Heart left ventricle (tissue), 16 donors: ENCODE results near the gene PRKG1. TPM values are rescaled to one million over a fixed set of nuclear protein-coding genes. Genes with fewer than 3 reads are reported as not detected.

Experiments used
- ATAC-seq, 4 donors: fragments of 200-7000 bp; cut with Tn5 transposase; one replicate each; pipeline ENCODE4 v1.9.1; 2020 to 2022; ENCODE audit warnings: moderate library complexity in 4 of 4, mild to moderate bottlenecking in 3 of 4, moderate number of reproducible peaks in 1 of 4
- DNase-seq, 5 donors: peaks; one replicate each; pipeline ENCODE4 v3.0.0-alpha.2; 2020
- H3K27ac ChIP-seq, 12 donors: fragments of 200-600 bp; sonication (generic) in 4 of 12; one replicate each; pipeline versions ENCODE4 v1.5.0 to v1.8.0; 2016 to 2022; ENCODE audit warnings: mild to moderate bottlenecking in 2 of 12
- H3K27me3 ChIP-seq, 9 donors: fragments of 200-600 bp; sonication (generic) in 2 of 9; one replicate each; pipeline versions ENCODE4 v1.5.1 to v1.8.0; 2016 to 2022; ENCODE audit warnings: mild to moderate bottlenecking in 3 of 9
- H3K36me3 ChIP-seq, 9 donors: fragments of 200-600 bp; sonication (generic) in 2 of 9; one replicate each; pipeline versions ENCODE4 v1.5.0 to v1.8.0; 2018 to 2022; ENCODE audit warnings: mild to moderate bottlenecking in 2 of 9
- H3K4me1 ChIP-seq, 12 donors: fragments of 200-600 bp; sonication (generic) in 4 of 12; one replicate each; pipeline versions ENCODE4 v1.5.0 to v1.8.0; 2016 to 2022; ENCODE audit warnings: mild to moderate bottlenecking in 3 of 12
- H3K4me3 ChIP-seq, 12 donors: fragments of 200-600 bp; sonication (generic) in 4 of 12; one replicate each; pipeline versions ENCODE4 v1.5.0 to v1.8.0; 2017 to 2022; ENCODE audit warnings: mild to moderate bottlenecking in 9 of 12, moderate library complexity in 4 of 12
- H3K9me3 ChIP-seq, 12 donors: fragments of 200-600 bp; sonication (generic) in 4 of 12; one replicate each; pipeline versions ENCODE4 v1.5.0 to v1.8.0; 2016 to 2022; ENCODE audit warnings: mild to moderate bottlenecking in 1 of 12
- CTCF ChIP-seq, 12 donors: fragments of 200-600 bp; sonication (generic) in 4 of 12; IDR thresholded peaks; one replicate each; pipeline versions ENCODE4 v1.5.0 to v1.8.0; 2018 to 2022; ENCODE audit warnings: antibody characterized with exemption in 12 of 12, mild to moderate bottlenecking in 5 of 12
- POLR2A ChIP-seq, 2 donors: fragments of 450-650 bp; IDR thresholded peaks; one replicate each; pipeline ENCODE4 v1.6.1; 2017; ENCODE audit warnings: antibody characterized with exemption in 2 of 2, mild to moderate bottlenecking in 2 of 2, moderate library complexity in 2 of 2
- WGBS, 4 donors: extraction: QIAGEN DNeasy Blood & Tissue Kit in 2 of 4; methylation state at CpG; one replicate each; pipeline versions ENCODE4 v1.1.5 to v1.1.7; 2013 to 2018; 5-methylcytosine and 5-hydroxymethylcytosine counted together
- intact Hi-C, 10 donors: fragments of 100-400 bp; cut with DNase I; formaldehyde crosslinking; loops; one replicate each; pipeline versions ENCODE4 v1.11.1 to v1.14.2; 2022
- polyA plus RNA-seq, 2 donors: library from polyadenylated mRNA; stranded (reverse); fragments of 200-250 nt; gene quantifications; one replicate each; pipeline ENCODE4 v1.2.3, GENCODE V29; 2013
- total RNA-seq, 9 donors: library from RNA; depleted of rRNA in 2 of 9; stranded (reverse); fragments of >200 nt in 2 of 9; fragmentation: NEBNext Ultra II Directional in 3 of 9; extraction: Animal tissue kit (Norgen Biotek cat#: 25700) in 3 of 9; gene quantifications; one replicate each; pipeline versions ENCODE4 v1.1.0 to v1.2.4, GENCODE V29; 2016 to 2023
- donor health status: ischemic (EF 13 %, LVEDD 7.1; RV severe dilation, severe dysfunction).
- donor health status: healthy with polysubstance abuse.
- donor health status: DM: no; HTN: yes; CAD: no.
- donor health status: DM: no; HTN: no; CAD: no.
- donor health status: ischemic (EF 25% LVEDD 6.9; RV normal size, moderate dysfunction).
- donor health status: ischemic (EF 25% LVEDD 5.7; RV mildly dilated, moderate dysfunction).
- donor health status: healthy.
- donor health status: DM: yes; HTN: yes; CAD: no.
- donor health status: ischemic (EF 35%, LVEDD 5.7; RV mildly dilated, moderate dysfunction).
- donor health status: nonischemic (EF 11% LVEDD 7.7; RV severe dilation, severe dysfunction).
- donor health status: DM: yes; HTN: yes; CAD: no.
- donor health status: PGD.
- donor health status: ischemic (EF 29% LVEDD 5.4; RV normal size, mild dysfunction).
- donor health status: nonischemic (EF 23%, LVEDD 6.1; RV moderate dilation, normal function).

Gene PRKG1
- total and polyA plus RNA-seq, 11 donors, result 5.5 to 37.3 (median 29.3) TPM

DNA sequence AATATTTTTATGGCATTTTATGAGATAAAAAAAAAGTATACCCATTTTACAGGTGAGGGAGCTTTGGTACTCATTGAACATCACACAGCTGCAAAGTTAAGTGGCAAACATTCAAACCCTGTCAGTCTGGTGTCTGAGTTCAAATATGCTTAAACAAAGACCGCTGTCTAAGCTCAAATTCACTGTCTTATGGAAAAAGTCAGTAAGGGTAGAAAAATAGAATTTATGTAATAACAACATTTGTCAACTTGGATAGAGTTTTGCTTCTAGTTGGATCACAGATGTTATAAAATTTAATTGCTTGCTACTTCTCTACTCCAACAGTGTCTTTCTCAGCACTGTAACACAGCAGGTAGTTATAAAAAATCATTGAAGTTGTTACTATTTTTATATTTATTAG, 786.8 kb downstream of the PRKG1 start:
- H3K9me3 ChIP-seq, result peaks cover 0 to 6% (median 0%) of the 10 kb centered on the region in 12 donors
- DNase-seq, result no peak
- no peak for ATAC-seq
- WGBS, 4 donors, result 84 to 90% (median 87%) methylated on average over 1 of the region's 1 CpG
- H3K4me3 ChIP-seq, result no peak overlapping the region
- TF ChIP-seq POLR2A (IDR thresholded peaks at IDR 0.05) (no peak), CTCF (IDR thresholded peaks at IDR 0.05) (no peak)
- peaks cover 0 to 20% (median 14%) of the 10 kb centered on the region in 12 donors for H3K4me1 ChIP-seq
- H3K36me3 ChIP-seq, result no peaks in the 10 kb centered on the region
- peak overlapping the region in 4 of 12 donors; percentile 17 to 64 (median 32) for H3K27ac ChIP-seq
- no peaks in the 10 kb centered on the region for H3K27me3 ChIP-seq
- intact Hi-C loops, result no loop called here

- ATAC-seq (no peak), DNase-seq (no peak)
- 71 to 86% (median 77%) methylated on average over 4 of the region's 4 CpGs for WGBS, 4 donors
- no peak overlapping the region for H3K4me3 ChIP-seq
- H3K4me1 ChIP-seq, result peaks cover 0 to 20% (median 14%) of the 10 kb centered on the region in 12 donors
- no peak overlapping the region for H3K27ac ChIP-seq
- no peaks in the 10 kb centered on the region for H3K9me3 ChIP-seq
- intact Hi-C loops, result no loop called here
- no peak for TF ChIP-seq POLR2A (IDR thresholded peaks at IDR 0.05)
- TF ChIP-seq CTCF (IDR thresholded peaks at IDR 0.05), result no peak
- H3K36me3 ChIP-seq, result no peaks in the 10 kb centered on the region
- no peaks in the 10 kb centered on the region for H3K27me3 ChIP-seq
Measured at GRCh38 chr10:51861731-51862130, 787.4 kb downstream of the PRKG1 start.

GRCh38 chr10:51862149-51862548, 787.9 kb downstream of the PRKG1 start:
- DNase-seq (no peak), ATAC-seq (no peak)
- no peaks in the 10 kb centered on the region for H3K36me3 ChIP-seq
- H3K27me3 ChIP-seq, result no peaks in the 10 kb centered on the region
- no peak overlapping the region for H3K4me3 ChIP-seq
- no peaks in the 10 kb centered on the region for H3K9me3 ChIP-seq
- intact Hi-C loops, result no loop called here
- peaks cover 0 to 20% (median 14%) of the 10 kb centered on the region in 12 donors for H3K4me1 ChIP-seq
- TF ChIP-seq POLR2A (IDR thresholded peaks at IDR 0.05), result no peak
- no peak overlapping the region for H3K27ac ChIP-seq
- WGBS, 4 donors, result 87 to 94% (median 90%) methylated on average over 3 of the region's 3 CpGs

- intact Hi-C loops, result no loop called here
- no peak overlapping the region for H3K27ac ChIP-seq
- no peak for DNase-seq
Measured at GRCh38 chr10:51867956-51868355, 793.7 kb downstream of the PRKG1 start.

More at GRCh38 chr10:51867956-51868355, 793.7 kb downstream of the PRKG1 start:
- Histone ChIP-seq H3K4me3 (no peak overlapping the region), H3K9me3 (no peaks in the 10 kb centered on the region), H3K36me3 (no peaks in the 10 kb centered on the region), H3K27me3 (no peaks in the 10 kb centered on the region), H3K4me1 (no peaks in the 10 kb centered on the region)
- TF ChIP-seq POLR2A (IDR thresholded peaks at IDR 0.05), result no peak
- no peak for TF ChIP-seq CTCF (IDR thresholded peaks at IDR 0.05)
- ATAC-seq, result peak in 1 of 4 donors; percentile 56
- 74 to 80% (median 76%) methylated on average over 4 of the region's 4 CpGs for WGBS, 4 donors
